ENCODE data around the gene RGS7. TPM values are rescaled to one million over a fixed set of nuclear protein-coding genes. Genes with fewer than 3 reads are reported as not detected.
"Not testable (repeated sequence)": the region's sequence is repeated elsewhere in the genome, so short reads cannot be mapped to it uniquely, and the experiment has no call there.

Gene RGS7
- total and polyA plus RNA-seq, 2 donors from 2014 or later = 3.6 TPM; not detected in 1

- intact Hi-C loops (cut with DNase I) = no loop called here
- Histone ChIP-seq H3K27me3 (ENCODE audit: control insufficient read depth, insufficient read depth, low read length) (no peaks in the 10 kb centered on the region), H3K4me3 (ENCODE audit: low read length in 3 of 3) (no peak overlapping the region), H3K36me3 (ENCODE audit: control insufficient read depth in 2 of 3, insufficient read depth in 3 of 3, low read length in 3 of 3) (no peaks in the 10 kb centered on the region), H3K27ac (ENCODE audit: low read depth in 2 of 2, low read length in 2 of 2) (no peak overlapping the region), H3K9me3 (ENCODE audit: control insufficient read depth in 2 of 3, insufficient read depth in 1 of 3, low read length in 3 of 3) (no peaks in the 10 kb centered on the region), H3K4me1 (ENCODE audit: control insufficient read depth in 2 of 3, insufficient read depth in 2 of 3, low read depth in 1 of 3, low read length in 3 of 3) (no peaks in the 10 kb centered on the region), H3K9ac (ENCODE audit: low read length in 3 of 3) (no peak overlapping the region)
- DNase-seq (no peak), FAIRE-seq (no peak)
- TF ChIP-seq CTCF (IDR thresholded peaks at IDR 0.05; ENCODE audit: borderline replicate concordance, extremely low read depth, insufficient read depth) = no peak
Measured at GRCh38 chr1:241229711-241230110, 127.3 kb downstream of the RGS7 start.

- no peak for TF ChIP-seq CTCF (IDR thresholded peaks at IDR 0.05; ENCODE audit: borderline replicate concordance, extremely low read depth, insufficient read depth)
- Histone ChIP-seq H3K36me3 (ENCODE audit: control insufficient read depth in 2 of 3, insufficient read depth in 3 of 3, low read length in 3 of 3) (no peaks in the 10 kb centered on the region), H3K4me3 (ENCODE audit: low read length in 3 of 3) (no peak overlapping the region), H3K27me3 (ENCODE audit: control insufficient read depth, insufficient read depth, low read length) (no peaks in the 10 kb centered on the region), H3K9me3 (ENCODE audit: control insufficient read depth in 2 of 3, insufficient read depth in 1 of 3, low read length in 3 of 3) (no peaks in the 10 kb centered on the region), H3K4me1 (ENCODE audit: control insufficient read depth in 2 of 3, insufficient read depth in 2 of 3, low read depth in 1 of 3, low read length in 3 of 3) (no peaks in the 10 kb centered on the region), H3K9ac (ENCODE audit: low read length in 3 of 3) (no peak overlapping the region), H3K27ac (ENCODE audit: low read depth in 2 of 2, low read length in 2 of 2) (no peak overlapping the region)
- peak in 1 of 5 donors; percentile 14 for DNase-seq
- intact Hi-C loops (cut with DNase I) = no loop called here
- FAIRE-seq = no peak
Measured at GRCh38 chr1:241229216-241229615, 127.8 kb downstream of the RGS7 start.

- no peaks in the 10 kb centered on the region for H3K9me3 ChIP-seq (ENCODE audit: control insufficient read depth in 2 of 3, insufficient read depth in 1 of 3, low read length in 3 of 3)
- FAIRE-seq = no peak
- DNase-seq = no peak
- no peaks in the 10 kb centered on the region for H3K4me1 ChIP-seq (ENCODE audit: control insufficient read depth in 2 of 3, insufficient read depth in 2 of 3, low read depth in 1 of 3, low read length in 3 of 3)
- no peak overlapping the region for H3K27ac ChIP-seq (ENCODE audit: low read depth in 2 of 2, low read length in 2 of 2)
- H3K4me3 ChIP-seq (ENCODE audit: low read length in 3 of 3) = no peak overlapping the region
- no peaks in the 10 kb centered on the region for H3K36me3 ChIP-seq (ENCODE audit: control insufficient read depth in 2 of 3, insufficient read depth in 3 of 3, low read length in 3 of 3)
- intact Hi-C loops (cut with DNase I) = no loop called here
- H3K27me3 ChIP-seq (ENCODE audit: control insufficient read depth, insufficient read depth, low read length) = no peaks in the 10 kb centered on the region
- H3K9ac ChIP-seq (ENCODE audit: low read length in 3 of 3) = no peak overlapping the region
- TF ChIP-seq CTCF (IDR thresholded peaks at IDR 0.05; ENCODE audit: borderline replicate concordance, extremely low read depth, insufficient read depth) = no peak
Measured at GRCh38 chr1:241228339-241228738, 128.7 kb downstream of the RGS7 start.

- Histone ChIP-seq H3K27ac (ENCODE audit: low read depth in 2 of 2, low read length in 2 of 2) (no peak overlapping the region), H3K36me3 (ENCODE audit: control insufficient read depth in 2 of 3, insufficient read depth in 3 of 3, low read length in 3 of 3) (no peaks in the 10 kb centered on the region), H3K4me1 (ENCODE audit: control insufficient read depth in 2 of 3, insufficient read depth in 2 of 3, low read depth in 1 of 3, low read length in 3 of 3) (no peaks in the 10 kb centered on the region), H3K9ac (ENCODE audit: low read length in 3 of 3) (no peak overlapping the region), H3K27me3 (ENCODE audit: control insufficient read depth, insufficient read depth, low read length) (no peaks in the 10 kb centered on the region), H3K9me3 (ENCODE audit: control insufficient read depth in 2 of 3, insufficient read depth in 1 of 3, low read length in 3 of 3) (no peaks in the 10 kb centered on the region), H3K4me3 (ENCODE audit: low read length in 3 of 3) (no peak overlapping the region)
- intact Hi-C loops (cut with DNase I) = no loop called here
- TF ChIP-seq CTCF (IDR thresholded peaks at IDR 0.05; ENCODE audit: borderline replicate concordance, extremely low read depth, insufficient read depth) = no peak
- FAIRE-seq = no peak
- no peak for DNase-seq
Measured at GRCh38 chr1:241225741-241226140, 131.3 kb downstream of the RGS7 start.

GRCh38 chr1:241224189-241224588 lies 132.8 kb downstream of the RGS7 start:
- H3K9ac ChIP-seq (ENCODE audit: low read length in 3 of 3); FAIRE-seq; DNase-seq; H3K4me3 ChIP-seq (ENCODE audit: low read length in 3 of 3); H3K4me1 ChIP-seq (ENCODE audit: control insufficient read depth in 2 of 3, insufficient read depth in 2 of 3, low read depth in 1 of 3, low read length in 3 of 3); intact Hi-C loops (cut with DNase I); H3K36me3 ChIP-seq (ENCODE audit: control insufficient read depth in 2 of 3, insufficient read depth in 3 of 3, low read length in 3 of 3); H3K27me3 ChIP-seq (ENCODE audit: control insufficient read depth, insufficient read depth, low read length); H3K27ac ChIP-seq (ENCODE audit: low read depth in 2 of 2, low read length in 2 of 2); H3K9me3 ChIP-seq (ENCODE audit: control insufficient read depth in 2 of 3, insufficient read depth in 1 of 3, low read length in 3 of 3): not testable (repeated sequence)

GRCh38 chr1:241222813-241223212 lies 134.2 kb downstream of the RGS7 start:
- FAIRE-seq; H3K9me3 ChIP-seq (ENCODE audit: control insufficient read depth in 2 of 3, insufficient read depth in 1 of 3, low read length in 3 of 3); DNase-seq; H3K36me3 ChIP-seq (ENCODE audit: control insufficient read depth in 2 of 3, insufficient read depth in 3 of 3, low read length in 3 of 3); H3K9ac ChIP-seq (ENCODE audit: low read length in 3 of 3); intact Hi-C loops (cut with DNase I); H3K27me3 ChIP-seq (ENCODE audit: control insufficient read depth, insufficient read depth, low read length); H3K27ac ChIP-seq (ENCODE audit: low read depth in 2 of 2, low read length in 2 of 2); H3K4me1 ChIP-seq (ENCODE audit: control insufficient read depth in 2 of 3, insufficient read depth in 2 of 3, low read depth in 1 of 3, low read length in 3 of 3); H3K4me3 ChIP-seq (ENCODE audit: low read length in 3 of 3): not testable (repeated sequence)
